Measurements from ENCODE around the gene NAB1.

Gene NAB1

DNA sequence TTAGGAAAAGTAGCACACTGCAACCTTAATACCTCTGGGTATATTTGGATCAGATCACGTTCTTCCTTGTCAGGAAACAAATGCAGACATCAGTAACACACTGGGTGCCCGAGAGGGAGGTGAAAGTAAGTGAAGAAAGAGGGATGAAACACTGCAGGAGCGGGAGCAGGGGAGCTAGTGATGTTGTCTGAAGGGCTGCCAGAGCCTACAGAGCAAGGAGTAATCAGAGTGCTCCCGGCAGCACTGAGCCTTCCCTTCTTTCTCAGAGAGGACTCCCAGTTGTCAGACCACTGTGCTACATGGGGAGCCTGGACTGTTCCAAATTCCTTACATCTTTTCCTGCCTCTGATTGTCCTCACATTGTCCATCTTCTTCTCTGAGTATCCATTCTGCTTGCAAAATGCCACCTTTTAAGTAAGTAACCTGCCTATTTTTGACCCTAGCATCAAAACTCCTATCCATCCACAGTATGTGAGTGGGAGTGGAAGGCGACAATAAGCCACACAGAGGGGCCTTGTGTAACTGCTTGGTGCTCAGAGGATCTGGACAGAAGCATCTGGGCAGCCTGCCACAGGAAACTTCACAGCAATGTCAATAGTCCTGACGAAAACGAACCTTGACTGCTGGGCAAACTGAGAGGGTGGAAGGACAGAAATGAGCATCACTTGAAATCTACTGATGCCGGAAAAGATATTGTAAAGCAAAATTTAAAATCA, 10.8 kb upstream of the NAB1 start:
- DNase-seq = no peak

DNA sequence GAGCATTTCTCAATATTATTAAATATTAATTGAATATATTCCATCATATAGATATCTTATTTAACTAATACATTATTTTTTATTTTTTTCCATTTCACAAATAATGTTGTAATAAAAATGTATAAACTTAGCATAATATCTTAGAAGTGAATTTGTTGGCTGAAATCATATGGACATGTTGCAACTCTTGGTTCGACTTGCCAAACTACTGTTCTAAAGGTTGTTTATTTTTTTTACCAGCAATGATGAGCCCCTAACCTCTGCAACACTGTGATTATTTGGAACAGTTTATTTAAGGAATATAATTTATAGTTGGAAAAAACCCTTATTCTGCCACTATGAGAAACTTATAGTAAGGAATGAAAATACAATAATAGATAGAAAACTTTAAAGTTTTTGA, 8.8 kb upstream of the NAB1 start:
- DNase-seq = no peak

DNA sequence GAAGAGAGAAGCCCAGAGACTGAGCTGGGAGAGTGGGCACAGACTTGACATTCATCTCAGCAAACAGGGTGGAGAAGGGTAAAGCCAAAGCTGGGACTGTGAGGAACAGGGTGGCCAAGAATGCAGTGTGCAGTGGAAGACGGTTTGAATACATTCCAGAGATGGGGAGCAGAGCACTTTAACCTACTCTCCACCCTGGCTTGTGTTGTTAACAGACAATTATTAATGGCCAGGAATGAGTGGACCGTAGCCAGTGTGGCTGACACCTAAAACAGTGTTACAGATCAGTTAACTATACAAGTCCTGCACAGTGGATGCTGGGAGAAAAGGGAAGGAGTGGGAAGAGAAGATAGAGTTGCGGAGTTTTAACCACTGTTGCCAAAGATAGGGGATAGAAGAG, 7.4 kb upstream of the NAB1 start:
- DNase-seq = no peak

DNA sequence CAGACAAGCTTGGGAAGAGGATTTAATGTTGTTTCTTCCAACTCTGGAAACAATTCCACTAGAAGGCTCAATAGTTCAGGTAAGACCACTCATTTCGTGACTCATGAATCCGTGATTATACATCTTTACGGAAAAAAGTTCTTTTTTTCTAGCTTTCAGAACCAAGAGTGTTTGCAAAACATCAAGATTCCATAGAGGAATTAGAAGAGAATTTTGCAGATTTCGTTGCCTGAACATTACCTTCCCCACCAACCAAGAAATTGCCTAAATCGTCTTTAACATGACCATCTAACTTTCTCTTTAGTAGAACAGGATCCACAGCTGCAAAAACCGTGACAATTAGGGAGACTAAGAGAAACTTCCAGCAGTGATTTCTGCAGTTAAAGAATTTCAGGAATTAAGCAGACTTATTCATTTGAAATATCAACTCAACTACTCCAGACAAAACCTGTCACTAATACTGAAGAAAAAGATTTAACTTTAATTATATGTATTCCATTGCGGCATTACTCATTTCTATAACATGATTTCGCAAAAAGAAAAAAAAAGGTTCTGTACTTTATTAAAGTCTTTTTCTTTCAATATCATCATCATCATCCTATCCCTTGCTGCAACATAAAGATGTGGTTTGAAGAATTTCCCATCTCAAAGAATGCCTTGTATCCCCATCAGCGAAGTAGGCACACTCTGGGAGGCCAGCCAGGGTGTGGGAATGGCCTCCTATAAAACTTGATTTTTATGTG, 1.9 kb upstream of the NAB1 start:
- no peak for DNase-seq

DNA sequence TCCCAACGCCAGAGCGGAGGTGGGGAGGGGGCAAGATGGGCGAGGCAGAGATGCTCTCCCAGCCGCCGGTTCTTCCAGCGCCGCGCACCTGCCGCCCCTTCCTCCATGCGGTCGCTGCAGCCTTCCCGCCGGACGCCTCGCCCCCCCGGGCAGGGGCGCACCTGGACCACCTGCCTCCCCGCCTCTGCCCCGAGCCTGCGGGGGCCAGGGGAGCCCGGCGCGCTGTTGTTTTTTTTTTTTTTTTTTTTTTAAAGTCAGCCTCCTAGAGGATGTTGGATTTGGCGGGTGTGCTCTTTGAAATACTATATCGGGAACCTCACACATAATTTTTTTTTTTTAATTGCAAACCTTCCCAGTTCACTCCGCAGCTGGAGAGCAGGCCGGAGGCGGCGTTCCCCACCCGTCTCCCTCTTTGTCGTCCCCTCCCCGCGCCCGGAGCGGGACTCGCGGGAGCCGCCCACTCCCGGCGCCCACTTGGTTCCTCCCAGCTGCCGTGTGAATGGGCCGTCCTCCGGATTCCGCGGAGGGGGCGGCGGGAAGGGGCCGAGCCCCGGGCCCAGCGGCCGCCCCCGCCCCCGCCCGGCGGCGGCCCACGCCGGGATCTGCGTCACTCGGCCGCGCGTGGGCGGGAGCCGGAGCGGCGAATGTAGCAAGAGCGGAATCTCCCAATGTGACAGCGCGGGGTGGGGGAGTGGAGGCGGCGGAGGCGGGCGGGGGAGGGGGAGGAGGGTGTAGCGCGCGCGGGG, 421 bp upstream of the NAB1 start:
- peak; percentile 66 for DNase-seq

DNA sequence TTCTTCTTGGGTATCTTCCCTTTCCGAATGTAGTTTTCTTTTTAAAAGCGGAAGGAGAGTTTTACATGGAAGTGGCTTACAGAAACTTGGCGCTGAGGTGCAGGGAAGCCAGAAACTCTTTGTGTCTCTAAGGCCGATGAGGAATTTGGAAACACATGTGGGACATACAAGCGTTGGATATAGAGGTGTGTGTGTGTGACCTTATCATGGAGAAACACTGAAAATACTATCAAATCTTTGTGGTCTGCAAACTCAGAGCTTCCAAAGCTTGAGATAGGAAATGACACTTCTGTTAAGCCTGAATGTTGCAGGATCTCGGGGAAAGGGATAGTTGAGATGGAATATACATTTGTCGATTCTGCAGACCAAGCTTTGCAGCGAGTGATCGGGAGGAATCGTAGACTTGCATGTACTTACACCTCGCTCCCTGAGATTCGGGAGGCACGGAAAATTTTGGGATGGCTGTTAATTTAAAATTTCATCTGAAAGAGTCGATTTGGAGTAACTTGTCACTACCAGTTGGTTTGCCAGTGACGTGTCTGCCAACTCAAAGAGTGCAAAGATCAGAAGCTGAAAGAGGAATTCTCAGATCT, 1.0 kb downstream of the NAB1 start:
- peak; percentile 27 for DNase-seq

DNA sequence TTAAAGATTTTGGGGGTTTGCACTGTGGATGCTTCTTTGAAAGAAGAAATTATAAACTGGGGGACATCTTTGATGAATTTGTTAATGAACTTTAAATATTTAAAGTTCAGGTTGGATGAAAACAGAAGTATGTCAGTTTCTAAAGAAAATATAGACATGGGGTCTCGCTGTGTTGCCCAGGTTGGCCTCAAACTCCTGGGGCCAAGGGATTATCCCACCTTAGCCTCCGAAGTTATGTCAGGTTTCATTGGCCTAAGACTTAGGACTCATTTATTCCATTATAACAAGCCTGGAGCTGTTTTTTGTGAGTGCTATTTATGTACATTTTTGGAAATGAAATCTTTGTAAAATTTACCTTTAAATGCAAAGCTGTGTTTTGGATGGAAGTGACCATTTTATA, 2.5 kb downstream of the NAB1 start:
- DNase-seq = no peak

DNA sequence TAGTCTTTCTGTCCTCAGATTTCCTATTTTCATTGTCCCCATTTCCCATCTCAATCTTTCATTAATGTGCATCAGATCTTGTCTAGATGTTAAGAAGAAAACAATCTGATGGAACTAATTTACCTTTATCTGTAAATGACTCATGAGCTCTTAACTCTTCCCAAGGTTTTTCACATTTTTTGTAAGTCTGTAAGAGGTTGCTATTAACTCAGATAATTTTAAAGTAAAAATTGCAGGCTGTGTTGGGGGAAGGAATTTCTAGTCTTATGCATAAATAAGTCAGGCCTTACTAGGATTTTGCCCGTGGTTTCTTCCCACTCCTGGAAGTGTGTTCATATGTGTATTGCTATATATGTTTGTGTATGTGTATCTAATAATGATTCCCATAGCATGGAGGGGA, 4.3 kb downstream of the NAB1 start:
- no peak for DNase-seq

DNA sequence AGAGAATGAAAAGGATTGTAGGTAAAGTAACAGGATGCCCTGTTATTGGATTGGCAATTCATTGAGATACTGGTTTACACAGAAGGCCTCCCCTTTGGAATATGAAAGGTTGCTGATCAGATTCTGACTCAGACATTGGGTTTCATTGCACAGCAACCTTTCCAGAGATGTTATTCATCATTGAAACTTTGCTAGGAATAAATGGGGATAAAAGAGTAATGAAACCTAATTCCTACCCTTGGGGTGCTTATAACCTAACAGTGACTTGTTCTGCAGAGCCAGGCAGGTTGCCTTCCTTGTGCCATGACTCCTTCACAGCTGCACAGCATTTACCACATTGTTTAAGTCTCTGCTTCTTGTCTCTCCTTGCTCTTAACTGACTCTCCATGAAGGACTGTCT, 5.0 kb downstream of the NAB1 start:
- no peak for DNase-seq

DNA sequence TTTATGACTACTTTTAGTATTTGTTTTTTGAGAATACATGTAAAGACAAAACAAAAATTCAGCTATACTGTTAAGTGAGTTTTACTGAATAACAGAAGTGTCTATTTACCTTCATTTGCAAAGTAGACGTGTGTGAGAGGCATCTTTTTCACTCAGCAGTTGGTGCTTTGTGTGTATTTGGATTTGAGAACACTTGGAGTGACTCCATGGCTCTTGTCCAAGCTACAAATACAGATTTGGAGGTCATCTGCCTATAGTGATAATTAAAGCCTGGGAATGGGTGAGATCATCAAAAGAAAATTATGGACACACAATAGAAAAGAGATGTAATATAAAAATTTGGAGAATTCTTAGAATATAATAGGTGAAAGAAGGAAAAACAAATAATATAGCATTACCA, 6.2 kb downstream of the NAB1 start:
- DNase-seq = peak; percentile 91

DNA sequence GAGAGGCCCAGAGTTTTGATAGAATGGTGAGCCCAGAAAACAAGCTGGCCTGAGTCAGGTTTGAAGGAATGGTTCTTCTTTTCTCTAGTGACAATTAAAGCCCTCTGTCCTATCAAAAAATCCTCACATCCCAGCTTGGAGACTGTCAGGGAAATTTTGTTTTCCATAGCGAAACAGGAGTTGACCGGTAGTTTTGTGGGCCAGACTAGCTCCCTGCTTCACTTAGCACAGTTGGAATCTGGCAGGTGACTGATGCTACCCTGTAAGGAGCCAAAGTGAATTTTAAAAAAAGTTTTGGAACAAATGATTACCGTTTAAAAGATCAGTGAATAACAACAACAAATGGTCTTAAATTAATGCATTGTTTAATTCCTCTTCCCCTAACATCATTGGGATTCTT, 6.7 kb downstream of the NAB1 start:
- peak; percentile 76 for DNase-seq

DNA sequence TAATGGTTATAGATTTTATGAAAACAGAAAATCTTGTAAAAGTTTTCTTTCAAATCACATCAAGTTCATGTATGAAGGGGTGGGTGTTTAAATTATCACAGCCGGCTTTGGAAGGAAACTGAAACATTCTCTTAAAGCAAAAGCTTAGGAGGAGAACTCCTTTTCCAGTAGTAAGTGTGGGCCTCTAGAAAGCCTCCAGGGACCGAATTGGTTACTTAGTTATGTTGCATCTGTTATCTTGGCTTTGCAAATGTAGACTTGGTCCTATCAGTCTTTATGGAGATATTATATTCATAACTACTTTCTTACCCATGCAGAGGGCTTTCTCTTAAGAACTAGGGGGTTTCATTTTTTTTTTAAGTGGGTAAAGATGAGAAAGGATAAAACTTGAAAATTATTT, 7.4 kb downstream of the NAB1 start:
- no peak for DNase-seq

DNA sequence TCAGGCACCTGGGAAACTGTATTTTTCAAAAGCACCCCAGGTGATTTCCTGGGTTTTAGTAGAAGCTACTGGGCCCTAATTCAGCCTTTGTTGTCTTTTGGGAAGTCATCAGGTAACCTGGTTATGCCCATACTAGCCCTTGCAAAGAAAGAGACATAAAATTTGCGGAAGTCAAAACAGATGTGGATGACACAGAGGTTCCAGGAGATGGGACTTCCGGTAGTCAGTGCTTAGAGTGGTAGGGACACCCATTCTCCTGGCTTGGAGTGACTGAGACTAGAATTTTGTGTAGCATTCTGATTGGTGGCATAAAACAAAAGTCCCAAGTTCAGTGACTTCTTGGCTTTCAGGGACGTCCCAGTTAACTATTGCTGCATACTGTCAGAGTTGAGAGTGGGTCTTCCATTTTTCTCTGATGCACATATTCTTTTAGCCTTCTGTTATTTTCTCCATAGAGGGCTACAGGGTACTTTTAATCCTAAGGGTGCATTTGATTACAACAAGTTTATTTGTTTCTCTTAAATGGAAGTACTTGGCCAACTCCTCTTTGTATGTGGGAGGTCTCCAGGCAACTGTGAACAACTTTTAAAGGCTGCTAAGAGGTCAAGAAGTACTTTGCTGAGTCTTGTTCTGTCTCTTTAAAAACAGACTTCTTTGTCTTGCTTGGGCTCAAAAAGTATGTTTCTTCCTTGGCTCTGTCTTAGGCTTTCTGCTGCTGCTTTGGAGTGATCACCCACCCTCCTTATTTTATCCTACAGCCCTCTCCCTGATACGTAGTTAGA, 8.8 kb downstream of the NAB1 start:
- no peak for DNase-seq

DNA sequence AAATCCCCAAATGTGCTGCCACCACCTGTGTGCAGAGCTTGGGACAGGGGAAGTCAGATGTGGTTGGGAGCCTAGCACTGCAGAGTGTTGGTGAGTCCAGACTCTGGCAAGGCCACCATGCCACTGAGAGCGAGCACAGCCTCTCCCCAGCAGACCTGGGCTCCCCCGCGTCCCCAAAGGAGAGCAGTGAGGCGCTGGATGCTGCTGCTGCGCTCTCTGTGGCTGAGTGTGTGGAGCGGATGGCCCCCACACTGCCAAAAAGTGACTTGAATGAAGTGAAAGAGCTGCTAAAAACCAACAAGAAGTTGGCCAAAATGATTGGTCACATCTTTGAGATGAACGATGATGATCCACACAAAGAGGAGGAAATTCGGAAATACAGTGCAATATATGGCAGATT, 10.7 kb downstream of the NAB1 start:
- no peak for DNase-seq

DNA sequence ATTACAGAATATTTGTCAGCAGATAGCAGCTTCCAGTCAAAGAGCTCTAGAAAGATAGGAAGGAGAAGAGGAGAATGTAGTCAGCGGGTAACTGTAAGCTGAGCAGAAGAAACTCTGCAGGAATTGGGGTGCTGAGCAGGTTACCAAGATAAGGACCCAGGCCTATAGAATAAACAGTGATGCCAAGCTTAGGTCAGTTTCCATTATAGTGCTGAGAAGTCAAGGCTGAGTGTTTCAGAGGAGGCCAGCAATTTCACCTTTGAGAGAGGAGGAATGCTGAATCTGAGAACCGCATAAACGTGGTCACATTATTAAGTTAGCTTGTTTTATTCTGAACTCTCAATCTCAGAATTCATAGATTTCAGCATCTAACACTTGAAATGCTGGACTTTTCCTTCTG, 13.9 kb downstream of the NAB1 start:
- DNase-seq = no peak

DNA sequence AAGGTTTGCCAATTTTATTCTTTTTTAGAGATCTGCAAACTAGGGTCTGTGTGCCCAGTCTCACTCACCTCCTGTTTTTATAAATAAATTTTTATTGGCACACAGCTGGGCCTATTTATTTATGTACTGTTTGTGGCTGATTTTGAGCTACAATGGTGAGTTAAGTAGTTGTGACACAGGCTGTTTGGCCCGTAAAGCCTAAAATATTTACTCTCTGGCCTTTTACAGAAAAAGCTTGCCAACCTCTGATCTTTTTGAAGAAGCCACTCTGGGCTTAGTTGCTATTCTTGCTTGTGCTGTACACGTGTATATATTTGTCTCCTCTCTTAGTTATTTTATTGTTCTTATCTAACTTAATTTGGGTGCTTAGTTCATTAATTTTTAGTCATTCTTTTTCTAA, 14.5 kb downstream of the NAB1 start:
- DNase-seq = no peak

DNA sequence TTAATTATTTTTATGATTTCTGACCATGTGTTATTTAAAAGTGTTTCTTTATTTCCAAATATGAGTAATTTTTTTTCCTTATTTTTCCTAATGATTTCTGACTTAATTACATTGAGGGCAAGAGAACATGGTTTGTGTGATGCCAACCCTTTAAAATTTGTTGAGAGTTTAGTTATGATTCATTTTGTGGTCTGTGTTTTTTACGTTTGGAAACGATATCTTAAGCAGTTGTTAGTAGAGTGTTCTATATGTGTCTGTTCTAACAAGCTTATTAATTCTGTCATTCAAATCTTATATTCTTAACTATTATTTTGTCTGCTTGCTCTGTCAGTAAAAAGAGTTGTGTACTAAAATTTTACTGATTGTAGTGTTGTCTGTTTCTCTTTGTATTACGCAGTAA, 15.0 kb downstream of the NAB1 start:
- no peak for DNase-seq

DNA sequence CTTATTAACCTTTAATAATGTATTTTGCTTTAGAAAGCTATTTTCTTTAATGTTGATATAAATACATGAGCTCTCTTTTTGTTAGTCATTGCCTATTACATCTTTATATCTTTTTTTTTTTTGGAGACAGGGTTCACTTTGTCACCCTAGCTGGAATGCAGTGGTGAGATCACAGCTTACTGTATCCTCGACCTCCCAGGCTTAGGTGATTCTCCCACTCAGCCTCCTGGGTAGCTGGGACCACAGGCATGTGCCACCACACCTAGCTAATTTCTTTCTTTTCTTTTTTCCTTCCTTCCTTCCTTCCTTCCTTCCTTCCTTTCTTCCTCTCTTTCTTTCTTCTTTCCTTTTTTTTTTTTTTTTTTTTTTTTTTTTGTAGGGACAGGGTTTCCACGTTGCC, 15.4 kb downstream of the NAB1 start:
- DNase-seq = no peak

DNA sequence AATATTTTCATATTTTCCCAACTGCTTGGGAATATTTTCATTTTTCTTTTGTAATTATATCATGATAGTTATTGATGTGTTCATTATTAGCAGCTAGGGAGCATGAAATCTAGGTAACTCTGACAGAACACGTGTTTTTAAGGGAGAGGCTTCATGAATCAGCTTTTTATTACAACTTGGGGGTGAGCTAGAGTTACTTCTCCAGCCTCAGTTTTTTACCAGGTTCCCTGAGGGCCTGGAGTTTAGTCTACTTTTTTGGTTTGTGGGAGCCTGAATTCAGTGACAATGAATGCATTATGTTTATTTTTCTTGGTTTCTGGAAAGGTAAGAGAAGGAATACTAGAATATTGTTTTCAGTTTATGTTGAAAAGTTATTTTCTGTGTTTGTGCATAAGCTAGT, 18.0 kb downstream of the NAB1 start:
- no peak for DNase-seq

DNA sequence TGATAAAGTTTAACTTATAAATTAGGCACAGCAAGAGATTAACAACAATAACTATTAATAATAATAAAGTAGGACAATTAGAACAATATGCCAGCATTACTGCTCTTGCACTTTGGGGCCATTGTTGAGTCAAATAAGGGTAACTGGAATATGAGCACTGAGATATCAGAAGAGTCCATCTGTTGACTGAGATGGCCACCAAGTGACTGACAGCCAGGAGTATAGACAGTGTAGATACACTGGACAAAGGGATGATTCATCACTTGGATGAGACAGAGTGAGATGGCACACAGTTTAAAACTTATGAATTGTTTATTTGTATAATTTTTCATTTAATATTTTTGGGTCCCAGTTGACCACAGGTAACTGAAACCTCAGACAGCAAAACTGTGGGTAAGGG, 20.0 kb downstream of the NAB1 start:
- DNase-seq = no peak

DNA sequence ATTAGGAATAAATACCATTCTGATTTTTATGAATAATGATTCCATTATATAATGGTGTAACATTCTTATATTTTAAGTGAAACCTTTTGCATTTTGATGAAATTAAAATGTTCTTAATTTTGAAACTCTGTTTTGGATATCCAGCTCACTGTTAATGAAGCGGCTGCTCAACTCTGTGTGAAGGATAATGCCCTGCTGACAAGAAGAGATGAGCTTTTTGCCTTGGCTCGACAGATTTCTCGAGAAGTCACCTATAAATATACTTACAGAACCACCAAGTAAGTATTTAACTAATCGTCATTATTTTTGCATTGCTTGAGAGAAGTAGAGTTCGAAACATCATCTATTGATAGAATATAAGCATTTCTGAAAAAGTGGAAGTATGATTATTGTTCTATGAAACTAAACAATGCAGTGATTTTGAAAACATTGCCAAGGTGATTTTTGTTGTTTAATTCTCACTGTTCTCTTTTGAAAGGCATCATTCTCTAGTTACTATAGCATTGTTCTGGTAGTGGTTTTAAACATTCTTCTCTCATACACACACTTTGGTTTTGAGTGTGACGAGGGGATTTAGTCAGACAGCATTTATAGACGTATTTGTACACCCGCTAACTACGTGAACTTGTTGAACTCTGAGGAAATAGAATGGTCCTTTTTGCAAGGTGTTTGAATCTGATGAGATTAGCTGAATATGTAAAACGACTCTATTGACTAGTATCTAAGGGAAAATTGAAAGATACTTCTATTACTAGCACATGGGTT, 21.5 kb downstream of the NAB1 start:
- DNase-seq = no peak

DNA sequence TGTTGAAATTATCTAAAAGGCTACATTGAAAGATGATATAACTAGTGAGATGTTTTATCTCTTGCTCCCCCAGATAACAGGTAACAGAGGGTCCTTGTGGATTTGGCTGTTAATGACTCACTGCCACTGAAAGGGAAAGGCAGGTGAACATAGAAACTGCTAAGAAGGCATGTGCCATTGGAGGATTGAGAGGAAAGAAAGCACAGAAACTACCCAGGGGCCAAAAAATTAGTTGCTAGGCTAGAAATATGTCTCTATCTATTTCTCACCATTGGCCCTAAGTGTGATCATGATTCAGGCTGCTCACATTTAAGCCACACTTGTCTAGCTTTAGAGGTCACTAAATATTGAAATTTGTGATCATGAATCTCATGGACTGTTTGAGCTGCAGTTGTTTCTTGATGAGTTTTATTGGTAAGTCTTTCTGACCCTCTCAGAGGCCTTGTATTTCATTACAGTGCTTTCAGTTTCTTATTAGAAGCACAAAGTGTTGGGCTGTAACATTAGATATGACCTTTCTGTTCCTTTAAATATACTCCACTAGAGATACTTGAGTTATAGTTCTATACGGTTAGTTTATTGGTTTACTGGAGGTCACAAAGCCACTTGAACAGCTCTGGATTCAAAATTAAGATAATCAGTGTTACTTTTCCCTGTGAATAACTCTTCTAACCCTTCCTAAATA, 26.2 kb downstream of the NAB1 start:
- DNase-seq = no peak

Measured in NCI-H446 treated with DMSO at 0.1 percent for 48 hours (cell line).